TTC549 (cell line): Measurements from ENCODE around the gene RBMS3.
"Not testable (repeated sequence)": the region's sequence is repeated elsewhere in the genome, so short reads cannot be mapped to it uniquely, and the experiment has no call there.

Experiments used
- FAIRE-seq: peaks from 2 replicates; lab custom pipeline; 2012; peaks lifted over from hg19 to GRCh38; lab: Jason Lieb, UNC

The RBMS3 gene

DNA sequence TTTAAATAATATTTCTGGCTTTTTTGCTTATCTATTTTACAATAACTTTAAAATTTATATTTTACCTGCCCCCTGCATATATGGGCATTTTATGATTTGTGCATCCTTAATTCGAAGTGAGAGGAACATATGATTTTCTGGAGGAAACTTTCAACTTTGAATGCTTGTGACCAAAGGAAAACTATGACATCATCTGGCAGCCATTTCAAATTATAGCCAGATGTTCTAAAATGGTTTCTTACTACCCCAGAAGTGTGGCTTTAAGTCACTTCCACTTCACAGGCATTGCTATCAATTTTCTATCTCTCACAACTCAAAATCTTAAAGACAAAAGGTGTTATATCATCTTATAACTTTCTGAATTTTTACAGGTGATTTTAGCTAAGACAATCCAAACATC lies 508.8 kb downstream of the RBMS3 start:
- no peak for FAIRE-seq

DNA sequence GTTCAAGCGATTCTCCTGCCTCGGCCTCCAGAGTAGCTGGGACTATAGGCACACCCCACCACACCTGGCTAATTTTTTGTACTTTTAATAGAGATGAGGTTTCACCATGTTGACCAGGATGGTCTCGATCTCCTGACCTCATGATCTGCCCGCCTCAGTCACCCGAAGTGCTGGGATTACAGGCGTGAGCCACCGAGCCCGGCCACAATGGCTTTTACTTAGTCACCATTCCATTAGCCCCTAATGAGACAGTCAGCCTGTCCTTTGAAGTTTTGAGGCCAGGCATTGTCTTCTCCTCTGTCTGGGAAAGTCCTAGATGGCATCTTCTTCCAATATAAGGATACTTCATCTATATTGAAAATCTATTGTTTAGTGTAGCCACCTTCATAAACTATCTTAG lies 515.9 kb downstream of the RBMS3 start:
- FAIRE-seq = no peak

DNA sequence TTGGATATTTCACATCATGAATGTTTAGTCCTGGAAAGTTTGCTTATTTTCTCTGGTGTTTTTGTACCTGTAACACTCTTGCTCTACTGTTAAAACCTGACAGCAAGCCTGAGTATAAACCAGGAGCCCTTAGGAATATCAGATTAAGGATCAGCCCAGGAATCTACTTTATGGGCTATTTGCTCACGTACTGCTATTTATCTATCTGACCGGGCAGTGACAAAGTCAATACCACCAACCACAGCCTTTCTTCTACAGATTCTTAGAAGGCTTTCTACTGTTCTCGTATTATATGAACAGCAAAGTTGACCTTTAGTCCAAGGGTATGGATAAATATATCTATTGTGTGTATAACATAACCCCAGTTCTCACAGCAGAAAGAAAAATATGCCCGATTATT lies 521.2 kb downstream of the RBMS3 start:
- FAIRE-seq = no peak

DNA sequence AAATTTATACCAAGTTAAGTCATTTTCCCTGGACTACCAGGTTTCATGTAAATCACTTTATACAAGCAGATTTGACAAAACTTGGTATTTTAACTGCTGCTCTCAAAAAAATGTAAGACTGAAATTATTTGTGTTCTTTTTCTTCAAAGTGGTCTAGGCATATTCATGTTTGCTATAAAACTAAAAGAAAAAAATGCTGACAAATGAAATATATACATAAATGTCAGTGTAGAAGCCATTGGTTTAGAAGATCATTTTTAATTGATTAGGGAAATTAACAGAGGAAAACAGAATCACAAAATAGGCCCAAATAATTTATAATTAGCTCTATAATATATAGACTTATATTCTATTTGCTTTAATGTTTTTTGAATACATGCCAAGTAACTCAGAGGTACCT lies 523.2 kb downstream of the RBMS3 start:
- no peak for FAIRE-seq

DNA sequence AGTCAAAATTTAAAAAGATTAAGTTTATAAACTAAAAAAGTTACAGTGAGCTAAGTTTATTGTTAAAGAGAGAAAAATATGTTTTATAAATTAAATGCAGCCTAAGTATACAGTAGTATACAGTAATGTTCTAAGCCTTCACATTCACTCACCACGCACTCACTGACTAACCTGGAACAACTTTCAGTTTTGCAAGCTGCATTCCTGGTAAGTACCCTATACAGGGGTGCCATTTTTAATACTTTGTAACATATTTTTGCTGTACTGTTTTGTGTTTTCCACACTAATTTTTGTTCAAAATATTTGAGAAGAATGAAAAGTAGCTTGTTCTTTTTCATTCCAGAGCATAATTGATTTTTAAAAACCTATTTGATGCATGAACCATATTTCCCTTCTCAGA lies 524.9 kb downstream of the RBMS3 start:
- no peak for FAIRE-seq

DNA sequence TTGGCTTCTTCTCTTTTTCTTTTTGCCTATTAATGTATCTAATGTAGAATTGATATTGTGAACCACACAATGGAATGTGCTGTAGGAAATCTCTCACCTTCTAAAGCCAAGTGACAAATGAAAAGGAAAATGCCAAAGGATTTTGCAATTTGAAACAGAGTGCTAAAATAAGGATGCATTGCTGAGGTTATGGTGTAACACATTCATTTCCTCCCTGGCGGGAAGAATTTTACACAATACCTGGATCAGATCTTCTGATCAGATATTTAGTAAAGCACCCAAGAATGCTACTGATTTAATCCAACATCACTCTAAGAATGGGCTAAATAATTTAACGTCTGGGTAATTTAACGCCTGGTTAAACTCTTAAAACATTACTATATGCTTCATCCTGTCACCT lies 527.5 kb downstream of the RBMS3 start:
- not testable (repeated sequence) for FAIRE-seq

DNA sequence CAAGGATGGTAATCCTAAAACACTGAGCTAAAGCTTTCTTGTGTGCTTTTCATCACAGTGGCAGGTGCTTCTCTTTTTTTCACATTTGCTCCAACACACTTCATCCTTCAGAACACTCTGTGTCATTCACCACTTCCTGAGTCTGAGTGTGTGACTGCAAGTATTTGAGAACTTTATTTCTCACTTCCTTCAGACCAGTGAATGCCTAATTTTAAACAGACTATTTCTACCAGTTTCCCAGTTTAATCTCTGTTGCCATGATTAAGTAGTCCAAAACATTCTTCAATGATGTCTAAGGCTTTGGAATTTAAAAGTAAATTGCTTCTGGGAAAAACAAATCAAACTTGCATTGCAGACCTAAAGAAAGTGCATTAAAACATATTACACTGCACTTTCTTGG lies 541.2 kb downstream of the RBMS3 start:
- FAIRE-seq = no peak

DNA sequence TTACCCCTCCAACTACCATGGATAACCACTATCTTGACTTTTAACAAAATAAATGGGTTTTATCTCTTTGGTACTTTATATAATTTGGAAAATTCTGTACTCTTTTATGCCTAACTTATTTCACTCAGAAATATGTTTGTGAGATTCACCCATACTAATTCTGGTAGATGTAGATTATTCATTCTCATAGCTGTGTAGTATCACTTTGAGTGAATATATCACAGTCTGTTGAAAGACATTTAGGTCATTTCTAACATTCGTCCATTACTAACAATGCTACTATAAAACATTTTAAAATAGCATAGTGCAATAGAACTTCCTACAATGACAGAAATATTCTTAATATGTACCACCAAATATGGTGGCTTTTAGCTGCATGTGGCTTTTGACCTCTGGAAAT lies 542.4 kb downstream of the RBMS3 start:
- no peak for FAIRE-seq

DNA sequence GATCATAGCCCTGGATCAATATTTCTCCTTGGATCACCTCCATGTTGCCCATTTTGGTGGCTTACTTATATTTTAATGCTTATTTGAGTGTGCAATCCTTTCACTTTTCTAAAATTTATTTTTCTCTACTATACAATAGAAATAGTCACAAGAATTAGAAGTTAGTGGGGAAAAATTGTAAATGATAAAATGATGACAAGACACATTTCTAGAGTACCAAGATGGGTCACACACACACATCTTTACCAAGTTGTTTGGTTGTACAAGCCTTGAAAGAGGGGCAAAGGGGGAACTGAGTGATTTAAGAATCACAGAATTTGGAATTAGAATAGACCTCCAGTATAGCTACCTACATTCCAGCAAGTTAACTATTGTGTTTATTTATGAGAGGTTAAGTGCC lies 545.8 kb downstream of the RBMS3 start:
- no peak for FAIRE-seq

DNA sequence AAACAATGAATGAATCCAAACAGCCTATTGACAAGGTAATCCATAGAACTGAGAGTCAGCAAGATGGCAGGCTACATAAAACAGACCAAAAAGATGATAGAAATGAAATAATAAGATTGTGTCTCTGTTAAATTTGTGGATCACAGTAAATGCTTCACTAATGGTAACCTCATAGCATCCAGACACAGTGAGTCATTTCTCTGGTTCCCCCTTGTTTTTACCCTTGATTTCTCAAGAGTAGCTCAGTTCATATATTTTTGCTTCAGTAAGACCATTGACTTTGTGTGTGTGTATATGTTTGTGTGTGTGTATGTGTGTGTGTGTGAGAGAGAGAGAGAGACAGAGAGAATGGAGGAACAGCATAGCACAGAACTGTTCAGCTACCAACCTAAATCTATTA lies 546.9 kb downstream of the RBMS3 start:
- no peak for FAIRE-seq

DNA sequence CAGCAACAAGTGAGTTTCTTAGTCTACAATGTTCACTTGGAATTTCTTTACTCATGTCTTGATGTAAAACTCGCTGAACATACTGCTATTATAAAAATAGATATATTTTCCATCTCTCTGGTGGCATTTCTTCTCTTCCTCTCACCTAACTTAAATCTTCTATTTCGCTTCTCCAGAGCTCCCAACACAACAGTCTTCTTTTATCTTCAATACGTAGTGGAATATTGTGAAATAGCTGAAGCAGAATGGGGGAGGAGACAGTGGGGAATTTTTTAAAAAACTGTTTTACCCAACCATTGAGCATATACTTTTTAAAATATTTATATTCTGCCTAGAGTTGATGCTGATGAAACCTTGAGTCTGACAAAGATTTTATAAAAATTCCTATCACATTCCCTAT lies 548.5 kb downstream of the RBMS3 start:
- no peak for FAIRE-seq

DNA sequence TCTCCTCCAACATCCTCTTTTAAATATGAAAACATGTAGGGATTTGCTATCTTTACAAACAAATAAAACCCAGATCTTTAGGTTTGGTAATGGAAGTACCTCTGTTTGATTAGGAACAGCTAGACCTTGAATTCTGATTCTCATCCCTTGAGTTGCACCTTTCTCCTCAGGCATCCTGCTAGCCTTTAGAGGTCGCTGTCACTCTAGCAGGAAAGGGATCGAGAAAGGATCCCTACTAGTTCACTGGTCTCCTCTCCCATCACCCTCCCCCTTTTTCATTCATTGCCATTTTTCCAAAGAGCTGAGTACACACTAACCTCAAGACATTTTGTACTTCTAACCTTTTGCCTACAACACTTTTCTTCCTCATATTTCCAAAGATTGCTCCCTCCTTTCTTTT lies 569.8 kb downstream of the RBMS3 start:
- FAIRE-seq = no peak

DNA sequence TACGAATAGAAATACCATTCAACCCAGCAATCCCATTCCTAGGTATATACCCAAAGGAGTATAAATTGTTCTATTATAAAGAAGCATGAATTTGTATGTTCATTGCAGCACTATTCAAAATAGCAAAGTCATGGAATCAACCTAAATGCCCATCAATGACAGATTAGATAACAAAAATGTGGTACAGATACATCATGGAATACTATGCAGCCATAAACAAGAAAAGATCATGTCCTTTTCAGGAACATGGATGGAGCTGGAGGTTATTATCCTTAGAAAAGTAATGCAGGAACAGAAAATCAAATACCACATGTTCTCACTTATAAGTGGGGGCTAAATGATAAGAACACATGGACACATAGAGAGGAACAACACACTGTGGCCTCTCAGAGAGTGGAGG lies 571.9 kb downstream of the RBMS3 start:
- no peak for FAIRE-seq

DNA sequence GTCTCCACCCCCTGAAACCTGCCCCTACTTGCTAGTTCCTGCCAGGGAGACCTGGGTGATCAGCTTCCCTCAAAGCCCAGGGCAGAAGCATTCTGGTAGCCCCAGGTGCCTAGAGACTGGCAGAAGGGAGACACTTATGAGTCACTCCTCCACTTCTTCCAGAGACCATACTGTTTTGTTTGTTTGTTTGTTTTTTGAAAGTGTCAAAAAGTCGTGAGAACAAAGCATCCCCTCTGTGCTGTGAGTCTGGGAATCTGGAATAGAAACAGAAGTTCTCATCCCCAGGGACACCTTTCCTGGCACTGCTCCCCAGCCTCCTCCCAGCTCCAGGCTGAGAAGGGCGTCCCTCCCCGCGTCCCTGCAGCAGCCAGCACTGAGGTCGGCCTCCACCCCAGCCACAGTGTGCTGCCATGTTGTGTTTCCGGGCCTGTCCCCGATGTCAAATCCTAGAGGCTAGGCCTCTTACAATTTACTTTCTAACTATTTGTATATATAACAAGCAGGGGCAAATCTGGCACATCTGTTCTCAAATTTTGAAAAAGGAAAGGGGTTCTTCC lies 573.0 kb downstream of the RBMS3 start:
- FAIRE-seq = no peak

DNA sequence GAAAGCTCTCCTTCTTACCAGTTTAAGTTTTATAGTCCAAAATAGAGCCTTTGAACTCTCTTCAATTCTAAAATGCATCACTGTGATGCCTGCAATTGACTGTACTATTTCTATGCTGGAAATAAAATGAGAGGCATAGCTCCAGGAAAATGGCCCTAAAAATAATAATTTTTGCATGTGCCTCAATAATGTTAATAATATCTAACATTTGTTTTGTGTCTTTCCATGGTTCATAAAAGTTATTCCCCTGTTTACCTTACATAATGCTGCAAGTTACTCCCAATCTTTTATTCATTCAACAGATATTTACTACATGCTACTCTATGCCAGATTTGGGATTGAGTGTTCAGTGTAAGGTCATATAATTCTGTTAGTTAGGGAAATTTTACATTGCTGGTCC lies 574.0 kb downstream of the RBMS3 start:
- no peak for FAIRE-seq

DNA sequence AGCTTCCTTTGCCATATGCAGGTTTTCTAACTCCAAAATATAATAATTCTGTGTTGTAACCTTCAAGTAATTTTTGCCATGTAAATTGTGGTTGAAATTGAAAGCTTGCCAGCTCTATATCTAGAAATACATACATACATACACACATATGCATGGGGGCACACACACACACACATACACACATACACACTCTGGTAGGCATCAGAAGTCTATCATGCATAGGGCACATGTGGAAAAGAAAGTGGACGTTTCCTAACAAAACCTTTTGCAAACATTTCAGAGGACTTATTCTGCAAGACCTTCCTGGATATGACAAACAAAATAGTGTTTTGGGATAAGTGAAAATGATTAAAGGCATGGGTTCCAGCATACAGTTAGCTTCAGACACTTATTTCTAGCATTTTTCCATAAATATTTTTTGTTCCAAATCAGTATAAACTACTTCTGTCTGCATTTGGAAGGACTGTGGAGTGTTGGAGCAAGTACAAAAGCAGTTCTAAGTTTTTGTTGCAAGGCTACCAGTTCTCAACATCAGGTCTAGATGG lies 578.9 kb downstream of the RBMS3 start:
- no peak for FAIRE-seq

DNA sequence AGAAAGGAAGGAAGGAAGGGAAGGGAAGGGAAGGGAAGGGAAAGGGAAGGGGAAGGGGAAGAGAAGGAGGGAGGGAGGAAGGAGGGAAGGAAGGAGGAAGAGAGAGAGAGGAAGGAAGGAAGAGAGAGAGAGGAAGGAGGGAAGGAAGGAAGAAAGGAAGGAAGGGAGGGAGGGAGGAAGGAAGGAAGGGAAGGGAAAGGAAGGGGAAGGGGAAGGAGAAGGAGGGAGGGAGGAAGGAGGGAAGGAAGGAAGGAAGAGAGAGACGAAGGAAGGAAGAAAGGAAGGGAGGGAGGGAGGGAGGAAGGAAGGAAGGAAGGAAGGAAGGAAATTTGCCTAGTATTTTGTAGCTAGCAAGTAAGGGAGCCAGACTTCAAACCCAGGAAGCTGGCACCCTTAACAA lies 583.9 kb downstream of the RBMS3 start:
- FAIRE-seq = no peak

DNA sequence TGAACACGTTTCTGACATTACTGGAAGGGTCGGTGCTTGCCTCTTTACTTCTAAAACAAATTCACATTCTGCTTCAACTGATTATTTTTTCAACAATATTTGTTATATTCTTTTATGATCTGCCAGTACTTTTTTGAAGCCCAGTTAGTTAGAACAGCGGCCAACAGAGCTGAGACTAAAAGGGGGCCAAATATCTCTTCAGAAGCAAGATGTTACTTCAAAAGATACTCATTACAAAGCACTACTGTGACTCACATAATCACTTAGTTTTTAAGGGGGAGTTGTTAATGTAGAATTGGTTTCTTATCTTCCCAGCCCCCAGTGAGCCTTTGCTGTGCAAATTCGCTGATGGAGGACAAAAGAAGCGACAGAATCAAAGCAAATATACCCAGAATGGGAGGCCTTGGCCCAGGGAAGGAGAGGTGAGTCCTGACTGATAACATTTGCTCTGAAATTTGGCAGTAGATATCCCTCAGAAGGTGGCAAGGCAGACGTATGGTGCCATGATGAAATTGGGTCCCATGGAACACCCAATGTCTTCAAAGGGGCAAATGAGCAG lies 587.8 kb downstream of the RBMS3 start:
- no peak for FAIRE-seq

DNA sequence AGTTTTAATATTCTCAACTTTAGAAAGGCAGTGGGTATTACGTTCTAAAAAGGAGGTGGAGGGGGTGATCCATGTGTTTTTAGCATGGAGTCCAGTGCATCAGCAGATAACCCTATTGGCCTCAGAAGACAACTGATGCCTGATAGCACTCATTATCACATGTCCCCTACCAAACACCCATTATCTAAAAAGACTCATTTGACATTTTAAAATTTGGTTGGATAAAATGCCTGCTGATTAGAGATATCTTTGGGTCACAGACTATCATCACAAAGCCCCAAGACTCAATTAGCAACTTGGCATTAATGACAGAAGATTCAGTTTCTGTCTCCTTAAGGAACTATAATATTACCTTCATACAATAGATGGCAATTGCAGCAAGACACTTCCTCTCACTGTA lies 589.3 kb downstream of the RBMS3 start:
- FAIRE-seq = no peak

DNA sequence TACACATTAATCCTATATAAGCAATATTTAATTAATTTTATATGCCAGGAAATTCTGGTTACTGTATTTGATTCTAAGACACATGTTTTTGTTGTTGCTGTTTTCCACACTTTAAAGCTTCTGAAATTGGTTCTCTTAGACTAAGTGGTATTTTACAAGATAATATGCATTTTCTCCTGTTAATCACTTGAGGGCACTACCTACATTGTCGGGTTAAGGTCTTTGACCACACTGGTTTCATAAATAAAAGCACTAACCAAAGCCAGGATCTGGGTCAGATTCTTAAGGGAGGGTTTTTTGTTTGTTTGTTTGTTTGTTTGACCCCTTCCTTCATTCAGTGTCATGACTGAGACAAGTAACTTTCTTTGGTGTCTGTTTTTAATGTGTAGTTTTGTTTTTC lies 590.2 kb downstream of the RBMS3 start:
- no peak for FAIRE-seq

DNA sequence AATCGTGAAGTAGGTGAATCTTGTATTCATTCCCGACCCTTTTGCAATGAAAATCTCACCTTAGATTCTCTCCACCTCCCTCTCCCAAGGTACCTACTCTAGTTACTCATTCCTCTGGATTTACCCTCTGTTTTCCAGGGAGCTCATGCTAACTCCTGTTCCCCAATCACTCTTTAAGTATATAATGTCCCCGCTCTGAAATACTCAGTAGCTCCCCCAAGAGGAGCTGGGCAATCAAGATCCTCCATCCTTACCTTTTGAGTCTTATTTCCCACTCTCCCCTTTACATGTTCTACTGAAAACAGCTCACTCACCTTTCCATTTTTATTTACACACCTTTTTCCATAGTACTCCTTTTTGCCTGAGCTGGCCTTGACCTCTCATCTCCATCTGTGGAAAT lies 599.9 kb downstream of the RBMS3 start:
- no peak for FAIRE-seq

DNA sequence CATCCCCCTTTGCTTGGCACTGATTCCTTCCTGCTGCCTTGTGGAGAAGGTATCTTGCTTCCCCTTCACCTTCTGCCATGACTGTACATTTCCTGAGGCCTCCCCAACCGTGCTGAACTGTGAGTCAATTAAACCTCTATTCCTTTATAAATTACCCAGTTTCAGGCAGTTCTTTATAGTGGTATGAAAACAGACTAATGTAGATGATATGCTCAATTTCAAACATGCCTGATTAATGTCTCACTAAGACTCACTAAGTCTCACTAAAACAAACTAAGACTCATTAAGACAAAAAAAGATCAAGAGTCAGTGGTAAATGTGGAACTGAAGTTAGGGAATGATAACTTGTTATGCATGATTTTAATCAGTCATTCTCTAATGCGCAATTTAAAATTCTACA lies 606.6 kb downstream of the RBMS3 start:
- FAIRE-seq = no peak

DNA sequence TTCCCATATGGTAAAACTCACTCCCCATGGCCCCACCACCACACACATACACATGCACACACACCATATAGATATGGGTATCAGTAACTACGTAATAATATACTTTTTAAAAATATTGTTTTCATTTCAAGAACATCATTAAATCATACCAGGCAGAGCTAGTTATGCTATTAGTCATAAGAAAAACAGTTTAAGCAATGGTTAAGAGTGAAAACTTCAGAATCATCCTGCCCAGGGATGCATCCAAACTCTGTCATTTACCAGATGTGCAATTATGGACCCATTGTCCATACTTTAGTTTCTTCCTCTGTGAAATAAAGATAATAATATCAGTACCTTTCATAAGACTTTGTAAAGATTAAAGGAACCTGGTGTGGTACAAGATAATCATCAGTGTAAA lies 608.3 kb downstream of the RBMS3 start:
- no peak for FAIRE-seq

DNA sequence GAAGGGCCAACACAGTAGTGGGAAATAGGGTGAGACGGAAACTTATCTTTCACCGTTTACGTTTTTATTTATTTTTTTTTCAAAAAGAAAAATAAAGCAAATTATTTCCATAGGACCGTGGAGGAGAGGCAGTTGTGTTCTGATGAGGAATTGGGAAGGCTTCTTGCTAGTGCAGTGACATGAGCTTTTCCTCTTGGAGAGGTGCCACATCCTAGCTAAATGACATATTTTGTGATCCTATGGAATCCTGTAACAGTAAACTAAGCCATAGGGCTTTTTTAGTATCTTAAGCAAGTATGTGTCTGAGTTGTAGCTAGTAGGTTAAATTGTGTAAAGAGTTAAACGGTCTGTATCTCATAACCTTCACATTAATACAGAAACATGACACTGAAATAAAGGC lies 609.9 kb downstream of the RBMS3 start:
- no peak for FAIRE-seq
